Lower leg skin (tissue), 4 donors: ENCODE data around the gene AKT2. TPM values are rescaled to one million over a fixed set of nuclear protein-coding genes. Genes with fewer than 3 reads are reported as not detected.

Experiments used
- DNase-seq, 2 donors: peaks; one replicate each; pipeline ENCODE4 v3.0.0-alpha.2; 2019; ENCODE audit warnings: low spot score in 2 of 2
- H3K4me3 ChIP-seq: fragments of 200-600 bp; sonication (generic); 2 replicates; pipeline ENCODE4 v1.5.1; 2017; ENCODE audit warnings: mild to moderate bottlenecking, low read depth; ENCODE audit not compliant: poor library complexity, severe bottlenecking
- POLR2A ChIP-seq, 2 donors: fragments of 450-650 bp; IDR thresholded peaks; one replicate each; pipeline ENCODE4 v1.6.1; 2016 to 2017; ENCODE audit warnings: antibody characterized with exemption in 2 of 2, mild to moderate bottlenecking in 1 of 2, moderate library complexity in 1 of 2
- WGBS, 2 donors: methylation state at CpG; one replicate each; pipeline ENCODE4 v1.1.5; 2018; 5-methylcytosine and 5-hydroxymethylcytosine counted together
- intact Hi-C: fragments of 100-400 bp; cut with DNase I; formaldehyde crosslinking; loops from one replicate; pipeline ENCODE4 v1.15.0; 2023; ENCODE audit warnings: low total_unique reads
- total RNA-seq, 4 donors: library from RNA; depleted of rRNA; stranded (reverse); fragments of >200 nt; gene quantifications; one replicate each; pipeline ENCODE4 v1.1.0, GENCODE V29; 2016
- TF ChIP-seq, protein P1 (sequence below), 3 donors: fragments of 450-650 bp; IDR thresholded peaks; one replicate each; pipeline ENCODE4 v1.5.1; 2016; ENCODE audit warnings: antibody characterized with exemption in 3 of 3, mild to moderate bottlenecking in 3 of 3, moderate library complexity in 2 of 3

Gene AKT2
- total RNA-seq, 4 donors from 2014 or later, result 71.1 to 129 (median 82.2) TPM

GRCh38 chr19:40274585-40275544, 10.3 kb downstream of the AKT2 start:
- intact Hi-C loops, result no loop called here
- TF ChIP-seq, protein P1, sequence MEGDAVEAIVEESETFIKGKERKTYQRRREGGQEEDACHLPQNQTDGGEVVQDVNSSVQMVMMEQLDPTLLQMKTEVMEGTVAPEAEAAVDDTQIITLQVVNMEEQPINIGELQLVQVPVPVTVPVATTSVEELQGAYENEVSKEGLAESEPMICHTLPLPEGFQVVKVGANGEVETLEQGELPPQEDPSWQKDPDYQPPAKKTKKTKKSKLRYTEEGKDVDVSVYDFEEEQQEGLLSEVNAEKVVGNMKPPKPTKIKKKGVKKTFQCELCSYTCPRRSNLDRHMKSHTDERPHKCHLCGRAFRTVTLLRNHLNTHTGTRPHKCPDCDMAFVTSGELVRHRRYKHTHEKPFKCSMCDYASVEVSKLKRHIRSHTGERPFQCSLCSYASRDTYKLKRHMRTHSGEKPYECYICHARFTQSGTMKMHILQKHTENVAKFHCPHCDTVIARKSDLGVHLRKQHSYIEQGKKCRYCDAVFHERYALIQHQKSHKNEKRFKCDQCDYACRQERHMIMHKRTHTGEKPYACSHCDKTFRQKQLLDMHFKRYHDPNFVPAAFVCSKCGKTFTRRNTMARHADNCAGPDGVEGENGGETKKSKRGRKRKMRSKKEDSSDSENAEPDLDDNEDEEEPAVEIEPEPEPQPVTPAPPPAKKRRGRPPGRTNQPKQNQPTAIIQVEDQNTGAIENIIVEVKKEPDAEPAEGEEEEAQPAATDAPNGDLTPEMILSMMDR (IDR thresholded peaks at IDR 0.05), result no peak
- TF ChIP-seq POLR2A (IDR thresholded peaks at IDR 0.05), result no peak
- 60 to 66% methylated on average over 28 of the region's 28 CpGs for WGBS, 2 donors
- H3K4me3 ChIP-seq, result no peak overlapping the region
- peak in 1 of 2 donors; percentile 68 for DNase-seq

GRCh38 chr19:40273469-40274360, 11.4 kb downstream of the AKT2 start:
- WGBS, 2 donors, result 63 to 64% methylated on average over 14 of the region's 14 CpGs
- no peak overlapping the region for H3K4me3 ChIP-seq
- intact Hi-C loops, result no loop called here
- no peak for DNase-seq
- no peak for TF ChIP-seq POLR2A (IDR thresholded peaks at IDR 0.05)
- TF ChIP-seq, protein P1 (IDR thresholded peaks at IDR 0.05), result no peak

DNA sequence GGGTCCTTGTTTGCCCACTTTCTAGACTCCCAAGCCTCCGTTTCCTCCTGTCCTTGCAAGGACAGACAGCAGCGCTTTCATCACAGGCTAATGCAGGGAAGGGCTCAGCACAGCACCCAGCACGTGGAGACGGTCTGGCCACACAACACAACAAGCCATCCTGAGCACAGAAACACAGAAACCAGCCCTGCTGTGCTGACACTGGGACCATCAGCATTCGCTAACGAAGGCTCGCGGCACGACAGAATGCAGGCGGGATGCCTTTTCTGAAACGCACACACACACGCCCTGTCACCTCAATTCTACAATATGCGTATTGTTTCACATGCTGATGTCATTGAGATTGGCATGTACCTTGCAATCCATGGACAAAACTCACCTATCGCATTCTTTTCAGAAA, 12.9 kb downstream of the AKT2 start:
- 89% methylated on average over 14 of the region's 14 CpGs for WGBS, 2 donors
- no peak for TF ChIP-seq POLR2A (IDR thresholded peaks at IDR 0.05)
- TF ChIP-seq, protein P1 (IDR thresholded peaks at IDR 0.05), result no peak
- no peak overlapping the region for H3K4me3 ChIP-seq
- intact Hi-C loops, result no loop called here
- no peak for DNase-seq

GRCh38 chr19:40271706-40272105, 13.4 kb downstream of the AKT2 start:
- intact Hi-C loops, result no loop called here
- no peak for TF ChIP-seq POLR2A (IDR thresholded peaks at IDR 0.05)
- TF ChIP-seq, protein P1 (IDR thresholded peaks at IDR 0.05), result no peak
- WGBS, 2 donors, result 88 to 90% methylated on average over 4 of the region's 4 CpGs
- no peak for DNase-seq
- H3K4me3 ChIP-seq, result no peak overlapping the region

- no peak overlapping the region for H3K4me3 ChIP-seq
- 82 to 89% methylated on average over 12 of the region's 12 CpGs for WGBS, 2 donors
- DNase-seq, result no peak
- intact Hi-C loops, result no loop called here
- no peak for TF ChIP-seq POLR2A (IDR thresholded peaks at IDR 0.05)
- TF ChIP-seq, protein P1 (IDR thresholded peaks at IDR 0.05), result no peak
Measured at GRCh38 chr19:40270362-40271089, 14.6 kb downstream of the AKT2 start.
